ENCODE data around the gene MAD1L1. TPM values are rescaled to one million over a fixed set of nuclear protein-coding genes. Genes with fewer than 3 reads are reported as not detected.

Gene MAD1L1
- total and polyA plus RNA-seq, 2 of the 13 experiments (the other 11 are each of a cell fraction or from before 2014, with no cell fraction given): 17.4 to 64.7 TPM

DNA sequence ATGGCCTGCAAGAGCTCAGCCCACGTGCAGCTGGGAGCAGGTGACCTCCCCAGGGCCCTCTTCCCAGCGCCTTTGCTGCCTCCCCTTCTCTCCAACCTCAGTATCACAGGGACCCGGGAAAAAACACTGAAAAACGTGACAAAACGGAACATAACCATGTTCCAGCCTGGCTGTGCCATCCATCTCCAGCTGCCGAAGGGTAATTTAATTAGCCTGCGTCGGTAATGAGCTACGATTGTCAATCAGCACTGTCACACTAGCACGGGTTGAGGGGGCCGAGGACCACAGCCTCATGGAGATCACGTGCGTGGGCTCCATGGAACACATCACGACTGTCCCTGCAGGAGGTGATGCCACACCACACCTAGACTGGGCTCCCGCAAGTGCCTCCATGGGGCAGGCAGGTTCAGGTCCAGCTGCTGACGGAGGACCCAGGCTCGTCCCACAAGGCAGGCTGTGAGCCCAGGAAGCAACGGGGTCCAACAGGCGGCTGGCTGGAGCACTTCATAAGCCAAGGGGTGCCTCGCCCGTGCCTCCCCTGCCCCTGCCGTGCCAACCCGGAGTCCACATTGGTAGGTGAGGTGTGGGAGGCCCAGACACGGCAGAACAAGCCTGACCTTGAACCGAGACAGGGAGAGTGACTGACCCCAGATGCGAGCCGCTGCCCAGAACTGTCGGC, 363.2 kb downstream of the MAD1L1 start:
- no peaks in the 10 kb centered on the region for H3K79me2 ChIP-seq (ENCODE audit: insufficient read depth, low read length)
- H3K4me1 ChIP-seq (ENCODE audit: insufficient read depth, low read length): peaks cover 35% of the 10 kb centered on the region
- ChIA-PET CTCF (ENCODE audit: low intra/inter-chr PET ratio, low total read pairs) (no interaction called here), POLR2A (no interaction called here)
- no peaks in the 10 kb centered on the region for H3K27me3 ChIP-seq (ENCODE audit: control insufficient read depth in 1 of 2, insufficient read depth in 2 of 2, low read length in 2 of 2)
- H3K9me3 ChIP-seq (ENCODE audit: low read length): no peaks in the 10 kb centered on the region
- no peak for TF ChIP-seq BCL6 (CRISPR knock-in tag; IDR thresholded peaks at IDR 0.05)
- TF ChIP-seq, protein P1, sequence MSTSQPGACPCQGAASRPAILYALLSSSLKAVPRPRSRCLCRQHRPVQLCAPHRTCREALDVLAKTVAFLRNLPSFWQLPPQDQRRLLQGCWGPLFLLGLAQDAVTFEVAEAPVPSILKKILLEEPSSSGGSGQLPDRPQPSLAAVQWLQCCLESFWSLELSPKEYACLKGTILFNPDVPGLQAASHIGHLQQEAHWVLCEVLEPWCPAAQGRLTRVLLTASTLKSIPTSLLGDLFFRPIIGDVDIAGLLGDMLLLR (CRISPR knock-in tag; IDR thresholded peaks at IDR 0.05): no peak
- TF ChIP-seq HOXA9 (CRISPR knock-in tag; IDR thresholded peaks at IDR 0.05; ENCODE audit: borderline replicate concordance): no peak
- no peak for TF ChIP-seq ZNF343 (CRISPR knock-in tag; IDR thresholded peaks at IDR 0.05)
- TF ChIP-seq KLF12 (CRISPR knock-in tag; IDR thresholded peaks at IDR 0.05; ENCODE audit: borderline replicate concordance): no peak
- TF ChIP-seq ZNF780A (CRISPR knock-in tag; IDR thresholded peaks at IDR 0.05): no peak
- TF ChIP-seq ZNF773 (CRISPR knock-in tag; IDR thresholded peaks at IDR 0.05; ENCODE audit: borderline replicate concordance): no peak
- TF ChIP-seq POLR2AphosphoS5 (IDR thresholded peaks at IDR 0.05; ENCODE audit: low read depth, low read length): no peak
- no peak for TF ChIP-seq ZNF83 (CRISPR knock-in tag; IDR thresholded peaks at IDR 0.05; ENCODE audit: borderline replicate concordance)
- TF ChIP-seq ETV5 (CRISPR knock-in tag; IDR thresholded peaks at IDR 0.05; ENCODE audit: borderline replicate concordance): no peak
- TF ChIP-seq SMAD3 (CRISPR knock-in tag; IDR thresholded peaks at IDR 0.05): no peak
- no peak for TF ChIP-seq GABPA (IDR thresholded peaks at IDR 0.05; ENCODE audit: low read depth, low read length)
- TF ChIP-seq GABPA (CRISPR knock-in tag; IDR thresholded peaks at IDR 0.05; ENCODE audit: low read depth): no peak
- no peak for TF ChIP-seq IKZF1 (IDR thresholded peaks at IDR 0.05)
- in situ Hi-C loops (cut with HindIII; ENCODE audit: extremely low pct_ligation_motif_present, low pct_unique_long_range_greater_than_20kb): loop anchor here (5.0 kb wide), 1 partner anchor 57 kb away; no protein-coding TSS in a partner anchor
- H3K4me3 ChIP-seq (replicated peaks in 1 of 3; ENCODE audit: insufficient read depth in 1 of 3, low read depth in 2 of 3, low read length in 3 of 3): no peak overlapping the region
- H3K9ac ChIP-seq (ENCODE audit: insufficient read depth, low read depth, low read length): no peak overlapping the region
- intact Hi-C loops (cut with micrococcal nuclease; ENCODE audit: unreplicated experiment): no loop called here
- FAIRE-seq (no peak), DNase-seq (ENCODE audit: low spot score) (no peak), ATAC-seq (no peak)
- H3K4me2 ChIP-seq (ENCODE audit: low read depth, low read length): no peak overlapping the region
- WGBS (ENCODE audit: low lambda C conversion rate): 95% methylated on average over 12 of the region's 28 CpGs
- no peak overlapping the region for H3K27ac ChIP-seq (ENCODE audit: extremely low read length, insufficient read depth, low read length)
- no peak overlapping the region for H2AFZ ChIP-seq (ENCODE audit: low read length)
- no peaks in the 10 kb centered on the region for H3K36me3 ChIP-seq (replicated peaks in 1 of 2; ENCODE audit: control insufficient read depth in 1 of 2, insufficient read depth in 2 of 2, low read length in 2 of 2)
- no TSS peak for BruUV-seq (replicated peaks)
- H4K20me1 ChIP-seq (ENCODE audit: insufficient read depth, low read length): no peaks in the 10 kb centered on the region

All from HepG2 (cell line).